Calu3 (cell line): Measurements from ENCODE around the gene CYTH4. TPM values are rescaled to one million over a fixed set of nuclear protein-coding genes. Genes with fewer than 3 reads are reported as not detected.

Experiments
- BruUV-seq: library from RNA; stranded (reverse); fragments of 400-500 nt; replicated peaks from 2 replicates; lab custom pipeline; 2021; lab: Mats Ljungman, UMichigan
- CTCF ChIA-PET: fragments of 300-600 bp; sonication (Branson Sonifier 250); formaldehyde crosslinking; loops from one replicate; lab custom pipeline; 2022; ENCODE audit warnings: antibody characterized with exemption; lab: Charles Lee
- DNase-seq: peaks from one replicate; pipeline ENCODE4 v3.0.0; 2022
- H3K27ac Mint-ChIP-seq: one replicate; pipeline ENCODE4 v1.8.0; 2022; ENCODE audit warnings: mixed read lengths; ENCODE audit not compliant: unreplicated experiment
- H3K27me3 Mint-ChIP-seq: one replicate; pipeline ENCODE4 v1.8.0; 2022; ENCODE audit warnings: mixed read lengths; ENCODE audit not compliant: unreplicated experiment
- H3K36me3 Mint-ChIP-seq: one replicate; pipeline ENCODE4 v1.8.0; 2022; ENCODE audit warnings: mild to moderate bottlenecking, moderate library complexity, mixed read lengths; ENCODE audit not compliant: insufficient read depth, unreplicated experiment
- H3K4me1 Mint-ChIP-seq: one replicate; pipeline ENCODE4 v1.8.0; 2022; ENCODE audit warnings: mild to moderate bottlenecking, low read depth, mixed read lengths; ENCODE audit not compliant: unreplicated experiment
- H3K4me3 Mint-ChIP-seq: one replicate; pipeline ENCODE4 v1.8.0; 2022; ENCODE audit warnings: mild to moderate bottlenecking, low read depth, moderate library complexity, mixed read lengths; ENCODE audit not compliant: unreplicated experiment
- H3K9me3 Mint-ChIP-seq: one replicate; pipeline ENCODE4 v1.8.0; 2022; ENCODE audit warnings: low read depth, mixed read lengths; ENCODE audit not compliant: unreplicated experiment
- CTCF ChIP-seq: fragments of 200-600 bp; IDR thresholded peaks from one replicate; pipeline ENCODE4 v1.8.0; 2022; ENCODE audit warnings: antibody characterized with exemption; ENCODE audit not compliant: unreplicated experiment
- intact Hi-C: fragments of 100-400 bp; cut with micrococcal nuclease; formaldehyde crosslinking; loops from one replicate; pipeline ENCODE4 v1.10.0; 2022; ENCODE audit not compliant: unreplicated experiment
- total RNA-seq: library from RNA; stranded (reverse); gene quantifications from 2 replicates; pipeline ENCODE4 v1.2.3, GENCODE V29; 2022

Gene CYTH4
- total RNA-seq, 1 experiment from 2014 or later = 0.38 TPM

GRCh38 chr22:37354261-37354660 lies 72.0 kb downstream of the CYTH4 start:
- no TSS peak for BruUV-seq

GRCh38 chr22:37354670-37355069 lies 72.4 kb downstream of the CYTH4 start:
- TF ChIP-seq CTCF = no peak
- Mint-ChIP-seq H3K36me3 (no peaks in the 10 kb centered on the region), H3K27ac (no peak overlapping the region), H3K4me1 (peaks cover 16% of the 10 kb centered on the region), H3K27me3 (peaks cover 42% of the 10 kb centered on the region), H3K4me3 (no peak overlapping the region), H3K9me3 (no peaks in the 10 kb centered on the region)
- CTCF ChIA-PET = no interaction called here
- intact Hi-C loops = no loop called here
- no TSS peak for BruUV-seq
- DNase-seq = no peak

More at GRCh38 chr22:37354261-37354660, 72.0 kb downstream of the CYTH4 start:
- CTCF ChIA-PET = no interaction called here
- intact Hi-C loops = no loop called here
- H3K27ac Mint-ChIP-seq = no peak overlapping the region
- no peak for TF ChIP-seq CTCF
- no peak overlapping the region for H3K4me3 Mint-ChIP-seq
- H3K9me3 Mint-ChIP-seq = no peaks in the 10 kb centered on the region
- DNase-seq = no peak
- peaks cover 16% of the 10 kb centered on the region for H3K4me1 Mint-ChIP-seq
- H3K36me3 Mint-ChIP-seq = no peaks in the 10 kb centered on the region
- H3K27me3 Mint-ChIP-seq = peaks cover 40% of the 10 kb centered on the region

- Mint-ChIP-seq H3K4me1 (peaks cover 16% of the 10 kb centered on the region), H3K9me3 (no peaks in the 10 kb centered on the region), H3K27ac (no peak overlapping the region), H3K36me3 (no peaks in the 10 kb centered on the region), H3K4me3 (no peak overlapping the region), H3K27me3 (peaks cover 42% of the 10 kb centered on the region)
- no peak for DNase-seq
- TF ChIP-seq CTCF = no peak
- BruUV-seq = no TSS peak
- intact Hi-C loops = no loop called here
- CTCF ChIA-PET = no interaction called here
These were observed 72.9 kb downstream of the CYTH4 start for GRCh38 chr22:37355174-37355573.

- H3K9me3 Mint-ChIP-seq = no peaks in the 10 kb centered on the region
These were observed 74.6 kb downstream of the CYTH4 start for GRCh38 chr22:37356922-37357321.

More at GRCh38 chr22:37356922-37357321, 74.6 kb downstream of the CYTH4 start:
- CTCF ChIA-PET = no interaction called here
- Mint-ChIP-seq H3K27ac (no peak overlapping the region), H3K4me1 (peaks cover 16% of the 10 kb centered on the region), H3K27me3 (peaks cover 42% of the 10 kb centered on the region), H3K36me3 (no peaks in the 10 kb centered on the region), H3K4me3 (no peak overlapping the region)
- DNase-seq = no peak
- TF ChIP-seq CTCF = no peak
- intact Hi-C loops = no loop called here
- BruUV-seq = no TSS peak
